ENCODE data around the gene TECTA.

TECTA gene, protein sequence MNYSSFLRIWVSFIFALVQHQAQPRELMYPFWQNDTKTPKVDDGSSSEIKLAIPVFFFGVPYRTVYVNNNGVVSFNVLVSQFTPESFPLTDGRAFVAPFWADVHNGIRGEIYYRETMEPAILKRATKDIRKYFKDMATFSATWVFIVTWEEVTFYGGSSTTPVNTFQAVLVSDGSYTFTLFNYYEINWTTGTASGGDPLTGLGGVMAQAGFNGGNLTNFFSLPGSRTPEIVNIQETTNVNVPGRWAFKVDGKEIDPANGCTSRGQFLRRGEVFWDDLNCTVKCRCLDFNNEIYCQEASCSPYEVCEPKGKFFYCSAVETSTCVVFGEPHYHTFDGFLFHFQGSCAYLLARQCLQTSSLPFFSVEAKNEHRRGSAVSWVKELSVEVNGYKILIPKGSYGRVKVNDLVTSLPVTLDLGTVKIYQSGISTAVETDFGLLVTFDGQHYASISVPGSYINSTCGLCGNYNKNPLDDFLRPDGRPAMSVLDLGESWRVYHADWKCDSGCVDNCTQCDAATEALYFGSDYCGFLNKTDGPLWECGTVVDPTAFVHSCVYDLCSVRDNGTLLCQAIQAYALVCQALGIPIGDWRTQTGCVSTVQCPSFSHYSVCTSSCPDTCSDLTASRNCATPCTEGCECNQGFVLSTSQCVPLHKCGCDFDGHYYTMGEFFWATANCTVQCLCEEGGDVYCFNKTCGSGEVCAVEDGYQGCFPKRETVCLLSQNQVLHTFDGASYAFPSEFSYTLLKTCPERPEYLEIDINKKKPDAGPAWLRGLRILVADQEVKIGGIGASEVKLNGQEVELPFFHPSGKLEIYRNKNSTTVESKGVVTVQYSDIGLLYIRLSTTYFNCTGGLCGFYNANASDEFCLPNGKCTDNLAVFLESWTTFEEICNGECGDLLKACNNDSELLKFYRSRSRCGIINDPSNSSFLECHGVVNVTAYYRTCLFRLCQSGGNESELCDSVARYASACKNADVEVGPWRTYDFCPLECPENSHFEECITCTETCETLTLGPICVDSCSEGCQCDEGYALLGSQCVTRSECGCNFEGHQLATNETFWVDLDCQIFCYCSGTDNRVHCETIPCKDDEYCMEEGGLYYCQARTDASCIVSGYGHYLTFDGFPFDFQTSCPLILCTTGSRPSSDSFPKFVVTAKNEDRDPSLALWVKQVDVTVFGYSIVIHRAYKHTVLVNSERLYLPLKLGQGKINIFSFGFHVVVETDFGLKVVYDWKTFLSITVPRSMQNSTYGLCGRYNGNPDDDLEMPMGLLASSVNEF (N-terminal part only)

DNA sequence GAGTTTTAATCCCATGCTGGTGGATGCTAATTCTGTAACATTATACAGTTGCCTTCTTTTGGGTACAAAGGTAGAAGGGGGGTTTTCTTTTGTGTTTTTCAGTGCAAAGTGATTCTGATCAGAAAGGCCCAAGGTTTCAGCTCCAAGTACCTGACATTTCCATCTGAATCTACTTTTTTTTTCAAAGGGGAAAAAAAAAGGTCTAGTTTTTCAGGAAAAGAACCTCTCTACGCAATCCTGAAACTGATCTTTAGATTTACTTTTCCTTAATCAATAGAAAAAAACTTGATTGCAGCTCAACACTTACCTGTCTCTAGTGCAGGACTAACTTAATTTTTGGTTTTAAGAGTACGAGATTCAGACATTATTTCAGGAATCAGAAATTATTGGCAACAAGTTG, at the start of gene TECTA:
TECTA (plus strand) TSS at position 301 of the 400 bp plus-strand sequence. CDS start 1,423 bp downstream, outside the sequence.
- TF ChIP-seq, protein P1, sequence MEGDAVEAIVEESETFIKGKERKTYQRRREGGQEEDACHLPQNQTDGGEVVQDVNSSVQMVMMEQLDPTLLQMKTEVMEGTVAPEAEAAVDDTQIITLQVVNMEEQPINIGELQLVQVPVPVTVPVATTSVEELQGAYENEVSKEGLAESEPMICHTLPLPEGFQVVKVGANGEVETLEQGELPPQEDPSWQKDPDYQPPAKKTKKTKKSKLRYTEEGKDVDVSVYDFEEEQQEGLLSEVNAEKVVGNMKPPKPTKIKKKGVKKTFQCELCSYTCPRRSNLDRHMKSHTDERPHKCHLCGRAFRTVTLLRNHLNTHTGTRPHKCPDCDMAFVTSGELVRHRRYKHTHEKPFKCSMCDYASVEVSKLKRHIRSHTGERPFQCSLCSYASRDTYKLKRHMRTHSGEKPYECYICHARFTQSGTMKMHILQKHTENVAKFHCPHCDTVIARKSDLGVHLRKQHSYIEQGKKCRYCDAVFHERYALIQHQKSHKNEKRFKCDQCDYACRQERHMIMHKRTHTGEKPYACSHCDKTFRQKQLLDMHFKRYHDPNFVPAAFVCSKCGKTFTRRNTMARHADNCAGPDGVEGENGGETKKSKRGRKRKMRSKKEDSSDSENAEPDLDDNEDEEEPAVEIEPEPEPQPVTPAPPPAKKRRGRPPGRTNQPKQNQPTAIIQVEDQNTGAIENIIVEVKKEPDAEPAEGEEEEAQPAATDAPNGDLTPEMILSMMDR (IDR thresholded peaks at IDR 0.05), result no peak
- no peak for TF ChIP-seq ZFX (IDR thresholded peaks at IDR 0.05; ENCODE audit: borderline replicate concordance)
- no peak within 1 kb of the TSS for H3K27ac ChIP-seq

DNA sequence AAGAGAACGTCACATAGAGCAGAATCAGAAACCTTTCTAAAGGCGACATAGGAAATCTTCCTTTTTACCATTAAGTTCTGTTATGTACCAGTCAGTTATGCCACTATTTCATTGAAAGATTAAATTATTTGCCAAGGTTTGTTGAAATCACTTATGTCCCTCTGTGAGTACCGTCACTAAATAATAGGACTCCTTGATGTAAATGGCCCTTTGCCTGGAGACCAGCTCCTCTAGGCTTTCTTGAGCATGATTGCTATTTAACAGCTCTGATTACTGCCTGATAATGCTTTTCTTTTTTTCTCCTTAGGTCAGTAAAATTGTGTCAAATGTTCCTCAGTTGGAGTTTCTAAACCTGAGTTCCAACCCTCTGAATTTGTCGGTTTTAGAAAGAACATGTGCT, 47.8 kb upstream of the TECTA start:
- TF ChIP-seq, protein P1 (IDR thresholded peaks at IDR 0.05), result no peak
- no peak for TF ChIP-seq ZFX (IDR thresholded peaks at IDR 0.05; ENCODE audit: borderline replicate concordance)
- no peak overlapping the region for H3K27ac ChIP-seq

DNA sequence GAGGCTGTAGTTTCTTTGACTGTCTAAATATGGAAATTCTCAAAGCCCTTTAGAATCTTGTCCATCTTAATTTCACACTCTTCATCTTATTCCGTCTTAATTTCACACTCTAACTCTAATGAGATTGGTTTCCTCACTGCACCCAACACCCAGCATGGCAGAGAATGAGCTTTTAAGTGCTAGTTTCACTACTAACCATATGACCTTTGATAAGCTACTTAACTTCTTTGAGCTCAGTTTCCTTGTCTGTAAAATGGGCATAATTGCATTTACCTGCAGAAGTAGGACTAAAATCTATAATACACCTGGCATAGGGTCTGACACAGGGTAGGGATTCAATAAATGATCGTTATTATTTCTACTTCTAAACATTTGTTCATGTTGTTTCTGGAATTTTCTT, 46.8 kb upstream of the TECTA start:
- TF ChIP-seq ZFX (IDR thresholded peaks at IDR 0.05; ENCODE audit: borderline replicate concordance), result no peak
- TF ChIP-seq, protein P1 (IDR thresholded peaks at IDR 0.05), result no peak
- H3K27ac ChIP-seq, result no peak overlapping the region

DNA sequence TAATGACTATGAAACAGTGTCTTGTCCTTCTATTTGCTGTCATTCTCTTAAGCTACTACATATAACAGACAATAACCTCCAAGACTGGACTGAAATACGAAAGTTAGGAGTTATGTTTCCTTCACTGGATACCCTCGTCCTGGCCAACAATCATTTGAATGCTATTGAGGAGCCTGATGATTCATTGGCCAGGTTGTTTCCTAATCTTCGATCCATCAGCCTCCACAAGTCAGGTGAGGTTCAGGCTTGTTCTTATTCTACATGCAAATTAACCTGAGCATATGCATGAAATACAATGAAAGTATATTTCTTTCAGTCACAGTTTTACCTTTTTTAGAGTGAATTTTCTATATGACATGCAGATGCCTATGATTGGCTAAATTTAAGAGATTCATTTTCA, 46.0 kb upstream of the TECTA start:
- no peak overlapping the region for H3K27ac ChIP-seq
- TF ChIP-seq, protein P1 (IDR thresholded peaks at IDR 0.05), result no peak
- no peak for TF ChIP-seq ZFX (IDR thresholded peaks at IDR 0.05; ENCODE audit: borderline replicate concordance)

DNA sequence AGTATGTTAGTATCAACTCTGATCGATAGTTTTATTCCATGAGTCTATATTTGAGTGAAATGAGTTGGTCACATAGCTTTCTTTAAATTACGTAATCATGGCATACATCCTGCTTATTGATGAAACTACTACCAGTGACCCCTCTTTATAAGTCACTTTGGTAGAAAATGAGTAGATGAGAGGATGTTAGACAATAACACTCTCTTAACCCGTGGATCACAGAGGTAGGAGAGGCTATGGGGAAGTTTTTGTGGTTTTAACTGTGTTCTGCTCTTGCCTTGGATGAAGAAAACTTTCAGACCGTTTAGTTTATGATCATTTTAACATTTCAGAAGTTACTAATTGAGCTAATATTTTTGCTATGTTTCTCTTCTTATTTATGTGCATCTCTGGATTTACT, 43.1 kb upstream of the TECTA start:
- no peak overlapping the region for H3K27ac ChIP-seq
- TF ChIP-seq, protein P1 (IDR thresholded peaks at IDR 0.05), result no peak
- no peak for TF ChIP-seq ZFX (IDR thresholded peaks at IDR 0.05; ENCODE audit: borderline replicate concordance)

DNA sequence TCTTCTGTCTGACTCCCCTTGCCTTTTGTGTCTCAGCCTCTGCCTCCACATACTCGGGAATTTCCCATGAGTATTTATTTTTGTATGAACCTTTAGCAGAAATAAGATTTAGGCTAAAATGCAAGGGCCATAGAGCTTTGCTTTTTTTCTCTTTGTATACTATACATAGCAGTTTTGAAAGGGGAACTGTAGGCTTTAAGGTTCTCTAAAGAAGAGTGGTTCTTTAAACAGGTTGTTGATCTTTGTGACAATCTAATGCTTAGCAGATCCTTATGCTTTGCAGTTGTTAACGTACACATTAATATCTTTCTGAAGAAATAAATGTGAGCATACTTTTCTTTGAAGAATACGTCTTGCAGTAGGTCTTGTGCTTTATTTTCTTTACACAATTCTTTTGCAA, 42.1 kb upstream of the TECTA start:
- no peak overlapping the region for H3K27ac ChIP-seq
- TF ChIP-seq, protein P1 (IDR thresholded peaks at IDR 0.05), result no peak

Data from 22Rv1 (cell line).